Measurements from ENCODE around the gene HLCS.
"Not testable (repeated sequence)": the region's sequence is repeated elsewhere in the genome, so short reads cannot be mapped to it uniquely, and the experiment has no call there.

Gene HLCS

DNA sequence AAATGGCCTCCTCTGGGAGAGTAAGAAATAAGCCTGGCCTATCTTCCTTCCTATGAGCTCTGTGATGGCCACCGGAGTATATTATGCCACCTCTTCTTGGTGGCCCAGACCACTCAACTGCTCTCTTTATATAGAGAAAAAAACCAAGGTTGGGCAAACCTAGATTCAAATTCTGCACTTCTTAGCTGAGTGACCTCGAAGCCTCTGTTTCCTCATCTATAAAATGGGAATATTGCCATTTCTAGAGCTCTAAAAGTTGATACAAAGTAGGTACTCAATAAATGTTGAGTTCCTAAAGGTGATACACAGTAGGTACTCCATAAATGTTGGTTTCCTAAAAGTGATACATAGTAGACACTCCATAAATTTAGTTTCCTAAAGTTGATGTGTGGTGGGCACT, 120.7 kb downstream of the HLCS start:
- DNase-seq, result no peak

DNA sequence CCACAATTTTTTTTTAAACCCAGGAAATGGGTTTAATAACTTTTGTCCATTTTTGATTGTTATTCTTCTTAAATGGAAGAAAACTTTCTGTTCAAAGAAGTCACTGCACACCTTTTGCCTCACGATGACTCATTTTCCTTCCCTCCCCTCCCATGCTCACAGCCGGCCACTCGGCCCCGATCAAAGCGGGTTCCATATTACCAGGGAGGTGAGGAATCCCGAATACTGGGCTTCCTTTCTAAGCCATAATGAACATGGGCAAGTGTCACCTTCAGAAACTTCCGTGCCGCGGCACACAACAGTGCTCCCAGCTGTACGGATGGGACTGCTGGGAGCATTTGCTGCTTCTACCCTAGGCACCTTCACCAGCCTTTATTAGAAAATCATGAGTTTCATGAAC, 121.4 kb downstream of the HLCS start:
- no peak for DNase-seq

GRCh38 chr21:36841866-36842265, 124.6 kb downstream of the HLCS start:
- DNase-seq, result no peak

GRCh38 chr21:36839735-36840134, 126.7 kb downstream of the HLCS start:
- no peak for DNase-seq

GRCh38 chr21:36839123-36839522, 127.3 kb downstream of the HLCS start:
- DNase-seq, result no peak

DNA sequence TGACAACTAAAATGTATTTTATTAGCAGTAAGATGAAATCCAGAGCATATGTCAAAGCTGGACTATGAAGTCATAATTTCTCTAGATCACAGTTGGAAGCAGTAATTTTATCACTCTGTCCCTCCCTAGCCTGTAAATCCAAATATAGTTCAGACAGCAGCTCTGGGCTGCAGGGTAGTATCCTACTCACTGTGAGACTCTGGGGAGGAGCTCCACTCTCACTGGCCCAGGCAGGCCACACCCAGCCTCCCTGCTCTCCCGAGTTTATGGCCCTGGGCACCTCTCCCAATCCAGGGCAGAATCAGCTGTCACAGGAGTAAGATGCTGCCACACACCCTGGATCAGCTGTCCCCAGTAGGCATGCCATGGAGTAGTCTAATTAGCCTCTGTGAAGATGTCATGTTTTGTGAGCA, 131.1 kb downstream of the HLCS start:
- DNase-seq, result no peak

DNA sequence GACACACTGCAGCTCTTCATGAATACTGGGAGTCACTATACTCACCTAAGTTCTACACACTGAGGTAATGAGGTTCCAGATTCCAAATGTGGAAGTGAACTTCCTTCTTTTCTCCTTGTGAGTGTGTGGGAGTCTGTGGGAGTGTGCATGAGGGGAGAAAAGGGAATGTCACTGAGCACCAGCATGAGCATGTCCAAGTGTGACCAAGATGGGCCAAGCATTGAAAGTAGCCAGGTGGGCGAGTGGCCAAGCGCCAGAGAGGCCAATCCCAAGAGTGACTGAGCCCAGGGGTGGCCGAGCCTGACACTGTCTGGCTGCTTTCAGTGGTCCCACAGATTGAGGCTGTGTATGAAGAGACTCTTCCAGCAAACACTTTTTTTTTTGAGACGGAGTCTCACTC, 132.3 kb downstream of the HLCS start:
- DNase-seq, result no peak

DNA sequence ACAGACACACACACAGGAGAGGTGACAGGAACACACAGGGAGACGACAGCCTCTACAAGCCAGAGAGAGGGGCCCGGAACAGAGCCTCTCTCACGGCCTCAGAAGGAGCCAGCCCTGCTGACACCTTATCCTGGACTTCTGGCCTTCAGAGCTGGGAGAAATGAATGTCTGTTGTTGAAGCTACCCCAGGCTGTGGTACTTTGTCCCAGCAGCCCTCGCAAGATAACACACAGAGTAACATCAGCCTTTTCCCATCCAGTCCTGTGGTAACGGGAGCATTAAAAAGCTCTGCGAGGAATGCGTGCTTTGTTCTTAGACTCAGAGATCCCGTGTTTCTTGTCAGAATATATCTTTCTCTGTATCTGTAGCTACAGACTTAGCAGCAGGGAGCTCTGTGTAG, 136.4 kb downstream of the HLCS start:
- no peak for DNase-seq

GRCh38 chr21:36828891-36829515, 137.5 kb downstream of the HLCS start:
- no peak for DNase-seq

DNA sequence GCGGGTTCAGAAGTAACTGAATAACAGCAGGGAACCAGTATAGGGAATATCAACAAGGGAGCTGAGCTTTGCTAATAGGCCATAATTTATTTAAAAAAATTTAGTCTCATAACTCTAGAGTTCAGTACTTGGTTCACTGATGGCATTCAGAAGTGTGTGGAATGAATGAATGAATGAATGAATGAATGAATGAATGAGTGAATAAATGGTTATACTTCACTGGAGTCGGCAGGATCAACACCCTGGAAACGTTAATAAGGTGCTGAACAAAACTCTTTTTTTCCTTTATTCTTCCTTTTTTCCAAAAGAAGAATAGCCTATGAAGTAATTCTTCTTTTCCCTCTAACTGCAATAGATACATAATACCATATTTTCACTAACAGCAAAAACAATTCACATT, 138.3 kb downstream of the HLCS start:
- DNase-seq, result no peak

- DNase-seq, result no peak
These were observed 140.8 kb downstream of the HLCS start for GRCh38 chr21:36825658-36826057.

DNA sequence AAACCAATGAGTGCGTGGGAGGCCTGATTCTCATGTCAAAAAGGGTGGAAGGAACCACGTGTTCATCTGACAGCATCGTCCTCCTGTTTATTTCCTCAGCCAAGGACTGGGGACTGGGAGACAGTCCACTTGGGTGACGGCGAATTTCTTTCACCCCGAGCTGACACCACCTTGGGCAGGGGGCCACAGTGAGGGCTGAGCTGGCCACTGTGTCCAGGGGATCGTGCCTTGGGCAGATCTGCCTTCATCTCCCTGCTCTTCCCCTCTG, 145.5 kb downstream of the HLCS start:
- DNase-seq, result no peak

- DNase-seq, result no peak
These were observed 146.1 kb downstream of the HLCS start for GRCh38 chr21:36820176-36821031.

- DNase-seq, result no peak
These were observed 148.6 kb downstream of the HLCS start for GRCh38 chr21:36817732-36818450.

GRCh38 chr21:36816561-36817130, 149.8 kb downstream of the HLCS start:
- DNase-seq, result no peak

DNA sequence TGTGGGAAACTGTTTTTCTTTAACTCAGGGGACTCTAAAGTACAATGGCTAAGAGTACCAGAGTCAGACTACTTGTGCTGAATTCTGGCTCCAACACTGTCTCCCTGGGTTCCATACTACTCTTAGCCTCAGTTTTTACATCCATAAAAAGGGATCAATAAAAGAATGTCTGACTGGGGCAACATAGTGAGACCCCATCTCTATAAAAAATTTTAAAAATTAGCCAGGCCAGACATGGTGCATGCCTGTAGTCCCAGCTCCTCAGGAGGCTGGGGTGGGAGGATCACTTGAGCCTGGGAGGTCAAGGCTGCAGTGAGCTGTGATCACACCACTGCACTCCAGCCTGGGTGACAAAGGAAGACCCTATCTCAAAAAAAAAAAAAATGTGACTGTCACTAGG, 150.4 kb downstream of the HLCS start:
- DNase-seq, result not testable (repeated sequence)

- no peak for DNase-seq
These were observed 151.2 kb downstream of the HLCS start for GRCh38 chr21:36815284-36815683.

GRCh38 chr21:36813052-36813451, 153.4 kb downstream of the HLCS start:
- DNase-seq, result no peak

GRCh38 chr21:36811762-36812161, 154.7 kb downstream of the HLCS start:
- DNase-seq, result no peak

DNA sequence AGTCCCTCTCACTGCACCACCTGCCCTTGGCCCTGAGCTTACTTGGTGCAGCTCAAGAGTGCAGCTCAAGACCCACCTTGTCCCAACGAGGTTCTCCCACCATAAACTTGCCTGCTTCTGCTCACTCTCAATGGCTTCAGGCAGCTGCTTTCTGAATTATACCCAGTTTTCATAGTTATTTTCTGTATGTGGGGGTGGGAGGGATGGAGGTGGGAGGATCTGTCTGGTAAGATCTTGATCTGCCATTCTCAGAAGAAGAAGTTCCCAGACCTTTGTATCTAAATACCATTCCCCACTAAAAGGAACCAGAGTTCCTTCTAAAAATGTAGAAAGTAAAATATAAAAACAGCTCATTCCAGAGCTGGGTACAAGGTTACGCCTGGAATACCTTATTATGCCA, 156.0 kb downstream of the HLCS start:
- no peak for DNase-seq

GRCh38 chr21:36807422-36807928, 159.0 kb downstream of the HLCS start:
- no peak for DNase-seq

GRCh38 chr21:36806103-36806502, 160.4 kb downstream of the HLCS start:
- DNase-seq, result no peak

GRCh38 chr21:36804874-36805611, 161.4 kb downstream of the HLCS start:
- no peak for DNase-seq
